ENCODE data around the gene PTGFRN. TPM values are rescaled to one million over a fixed set of nuclear protein-coding genes. Genes with fewer than 3 reads are reported as not detected.

PTGFRN gene
- total and polyA plus RNA-seq, 4 donors = 5.4 to 12.6 (median 7.2) TPM

GRCh38 chr1:116961606-116962005 is 51.9 kb downstream of the PTGFRN start:
- Histone ChIP-seq H3K36me3 (ENCODE audit: control insufficient read depth in 4 of 4, insufficient read depth in 3 of 4, low read depth in 1 of 4, low read length in 3 of 4) (peaks cover 0 to 20% (median 7%) of the 10 kb centered on the region in 4 donors), H3K4me3 (ENCODE audit: low read depth in 1 of 3, low read length in 3 of 3) (no peak overlapping the region), H3K27ac (ENCODE audit: low read depth in 1 of 2, low read length in 2 of 2) (no peak overlapping the region), H3K9ac (ENCODE audit: low read depth in 1 of 2, low read length in 2 of 2) (no peak overlapping the region), H3K27me3 (ENCODE audit: control insufficient read depth in 4 of 4, insufficient read depth in 4 of 4, low read length in 3 of 4) (no peaks in the 10 kb centered on the region), H3K4me1 (ENCODE audit: control insufficient read depth in 4 of 4, insufficient read depth in 4 of 4, low read length in 3 of 4) (no peaks in the 10 kb centered on the region), H3K9me3 (ENCODE audit: control insufficient read depth in 4 of 4, low read length in 3 of 4) (no peaks in the 10 kb centered on the region)
- 79% methylated on average over 6 of the region's 6 CpGs for WGBS
- no peak for TF ChIP-seq FOXA1 (IDR thresholded peaks at IDR 0.05)
- TF ChIP-seq ZBTB33 (IDR thresholded peaks at IDR 0.05) = no peak
- TF ChIP-seq HNF4A (conservative IDR thresholded peaks at IDR 0.05) = peak in 1 of 2 donors; percentile 25
- no peak for DNase-seq (ENCODE audit: low spot score)

GRCh38 chr1:116962987-116963639 is 53.4 kb downstream of the PTGFRN start:
- Histone ChIP-seq H3K36me3 (ENCODE audit: control insufficient read depth in 4 of 4, insufficient read depth in 3 of 4, low read depth in 1 of 4, low read length in 3 of 4) (peaks cover 0 to 20% (median 7%) of the 10 kb centered on the region in 4 donors), H3K9ac (ENCODE audit: low read depth in 1 of 2, low read length in 2 of 2) (no peak overlapping the region), H3K27me3 (ENCODE audit: control insufficient read depth in 4 of 4, insufficient read depth in 4 of 4, low read length in 3 of 4) (no peaks in the 10 kb centered on the region), H3K4me1 (ENCODE audit: control insufficient read depth in 4 of 4, insufficient read depth in 4 of 4, low read length in 3 of 4) (no peaks in the 10 kb centered on the region), H3K27ac (ENCODE audit: low read depth in 1 of 2, low read length in 2 of 2) (no peak overlapping the region), H3K9me3 (ENCODE audit: control insufficient read depth in 4 of 4, low read length in 3 of 4) (no peaks in the 10 kb centered on the region), H3K4me3 (ENCODE audit: low read depth in 1 of 3, low read length in 3 of 3) (no peak overlapping the region)
- no peak for TF ChIP-seq FOXA1 (IDR thresholded peaks at IDR 0.05)
- TF ChIP-seq NR2F2 (IDR thresholded peaks at IDR 0.05) = no peak
- TF ChIP-seq REST (IDR thresholded peaks at IDR 0.05) = no peak
- TF ChIP-seq SP1 (IDR thresholded peaks at IDR 0.05) = no peak
- TF ChIP-seq CTCF (IDR thresholded peaks at IDR 0.05; ENCODE audit: low read depth, low read length, missing input control) = no peak
- no peak for TF ChIP-seq HNF4A (conservative IDR thresholded peaks at IDR 0.05)
- TF ChIP-seq GABPA (IDR thresholded peaks at IDR 0.05 in 1 of 2, conservative IDR thresholded peaks at IDR 0.05 in 1 of 2) = no peak
- no peak for TF ChIP-seq HNF4G (IDR thresholded peaks at IDR 0.05)
- TF ChIP-seq FOXA2 (IDR thresholded peaks at IDR 0.05) = no peak
- no peak for TF ChIP-seq YY1 (IDR thresholded peaks at IDR 0.05)
- no peak for DNase-seq (ENCODE audit: low spot score)
- WGBS = 77% methylated on average over 4 of the region's 4 CpGs
